GM19351 (cell line): Measurements from ENCODE around the gene DLGAP4.

Experiments used
- ATAC-seq: cut with Tn5 transposase; IDR thresholded peaks from one replicate; pipeline ENCODE4 v1.9.1; 2021; ENCODE audit warnings: mild to moderate bottlenecking, moderate library complexity; ENCODE audit not compliant: unreplicated experiment

DLGAP4 gene

GRCh38 chr20:36439040-36439730 lies 133.0 kb downstream of the DLGAP4 start:
- no peak for ATAC-seq

GRCh38 chr20:36439731-36440072 lies 133.6 kb downstream of the DLGAP4 start:
- ATAC-seq = no peak

DNA sequence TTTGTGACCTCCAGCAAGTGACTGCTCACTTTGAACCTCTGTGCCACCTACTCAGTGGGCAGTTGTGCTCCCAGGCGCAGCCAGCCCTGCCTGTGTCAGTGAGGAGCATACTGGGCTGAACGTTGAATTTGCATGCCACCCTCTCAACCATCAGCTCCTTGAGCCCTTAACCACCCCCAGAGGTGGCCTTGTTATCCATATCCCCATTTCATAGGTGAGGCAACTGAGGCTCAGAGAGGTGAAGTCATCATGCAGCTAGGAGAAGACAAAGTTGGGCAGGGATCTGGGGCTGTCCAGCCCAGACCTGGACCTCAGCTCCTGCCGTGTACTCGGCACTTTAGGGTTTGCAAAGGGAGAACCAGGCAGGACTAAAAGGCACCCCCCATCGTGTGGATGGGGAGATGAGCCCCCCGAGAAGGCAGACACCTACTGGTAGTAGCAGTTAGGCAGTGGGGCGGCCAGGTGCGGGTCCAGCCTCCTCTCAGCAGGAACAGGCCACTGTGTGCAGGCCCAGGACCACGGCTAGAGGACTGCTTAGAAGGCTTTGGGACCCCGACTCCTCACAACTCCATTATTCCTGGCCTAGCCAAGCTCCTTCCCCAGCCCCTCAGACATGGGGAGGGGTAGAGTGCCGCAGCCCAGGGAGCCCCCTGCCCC lies 134.4 kb downstream of the DLGAP4 start:
- no peak for ATAC-seq

DNA sequence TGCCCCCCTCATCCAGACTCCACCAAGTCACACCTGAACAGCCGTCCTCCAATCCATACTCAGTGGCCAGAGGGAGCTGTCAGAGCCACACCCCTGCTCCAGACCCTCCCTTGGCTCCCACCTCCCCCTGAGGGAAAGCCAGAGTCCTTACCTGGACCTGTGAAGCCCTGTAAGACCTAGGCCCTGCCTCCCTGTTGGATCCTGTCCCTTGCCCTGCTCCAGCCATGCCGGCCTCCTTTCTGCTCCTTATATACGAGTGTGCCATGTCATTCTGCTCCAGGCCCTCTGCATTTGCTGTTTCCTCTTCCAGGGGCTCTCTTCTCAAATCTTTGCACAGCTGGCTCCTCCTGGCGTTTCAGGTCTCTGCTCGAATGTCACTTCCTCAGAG lies 134.9 kb downstream of the DLGAP4 start:
- ATAC-seq = no peak

GRCh38 chr20:36441416-36441815 lies 135.3 kb downstream of the DLGAP4 start:
- ATAC-seq = no peak

DNA sequence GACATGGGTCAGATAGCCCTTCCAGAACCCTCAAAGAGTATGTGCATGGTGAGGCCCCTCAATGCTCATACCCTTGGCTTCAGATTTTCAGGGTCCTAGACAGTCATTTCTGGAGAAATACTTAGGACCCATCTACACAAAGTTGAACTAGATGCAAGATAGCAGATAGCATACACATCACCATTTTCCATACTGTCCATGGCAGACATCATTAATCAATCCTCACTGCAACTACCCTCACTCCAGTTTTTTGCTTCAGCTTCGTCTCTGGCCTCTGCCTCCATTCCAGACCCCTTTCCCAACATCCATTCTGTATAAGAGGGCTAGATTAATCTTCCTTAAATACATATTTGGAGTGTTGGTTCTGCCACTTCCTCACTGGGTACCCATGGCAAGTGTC lies 139.7 kb downstream of the DLGAP4 start:
- ATAC-seq = no peak

DNA sequence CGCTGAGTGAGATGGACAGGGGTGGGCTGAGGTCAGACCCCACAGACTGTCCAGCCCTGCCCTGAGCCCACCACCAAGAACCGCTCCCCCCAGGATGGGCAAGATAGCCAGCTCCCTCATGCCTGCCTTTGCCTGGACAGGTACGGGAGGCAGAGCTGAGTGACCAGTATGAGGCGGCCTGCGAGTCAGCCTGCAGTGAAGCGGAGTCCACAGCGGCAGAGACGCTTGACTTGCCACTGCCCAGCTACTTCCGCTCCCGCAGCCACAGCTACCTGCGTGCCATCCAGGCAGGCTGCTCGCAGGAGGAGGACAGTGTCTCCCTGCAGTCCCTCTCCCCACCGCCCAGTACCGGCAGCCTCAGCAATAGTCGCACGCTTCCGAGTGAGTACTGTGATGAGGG lies 140.4 kb downstream of the DLGAP4 start:
- ATAC-seq = no peak

- no peak for ATAC-seq
Measured at GRCh38 chr20:36447101-36447500, 141.0 kb downstream of the DLGAP4 start.

DNA sequence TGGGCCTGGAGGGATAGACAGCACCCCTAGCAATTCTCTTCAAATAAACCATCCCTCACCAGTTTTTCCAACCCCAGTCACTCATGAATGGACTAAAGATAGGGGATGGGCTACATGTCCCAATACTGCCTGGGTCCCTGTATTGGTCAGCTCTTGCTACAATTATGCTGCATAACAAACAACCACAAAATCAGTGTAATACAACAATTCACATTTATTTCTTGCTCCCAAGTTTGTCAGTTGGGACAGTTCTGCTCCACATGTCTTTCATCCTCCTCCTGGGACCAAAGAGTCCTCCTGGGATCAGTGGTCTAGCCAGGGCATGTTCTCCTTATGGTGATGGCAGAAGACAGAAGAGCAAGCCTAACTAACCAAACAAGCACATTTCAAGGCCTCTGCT lies 143.5 kb downstream of the DLGAP4 start:
- ATAC-seq = no peak

DNA sequence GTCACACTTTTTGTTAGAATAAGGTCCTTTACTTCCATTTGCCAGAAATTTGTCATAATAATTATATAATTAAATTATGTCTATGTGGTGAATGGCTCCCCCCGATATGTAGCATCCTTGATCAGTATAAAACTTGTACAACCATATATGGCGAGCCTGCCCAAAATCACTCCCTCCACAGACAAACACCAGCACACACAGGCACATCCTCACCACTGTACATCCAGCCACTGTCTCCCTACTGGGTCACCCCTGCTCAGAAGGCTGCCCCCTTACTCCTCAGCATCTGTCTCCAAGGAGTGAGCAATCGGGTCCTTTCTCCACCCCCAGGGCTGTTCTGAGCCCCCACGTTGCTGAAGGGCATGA lies 148.2 kb downstream of the DLGAP4 start:
- no peak for ATAC-seq

DNA sequence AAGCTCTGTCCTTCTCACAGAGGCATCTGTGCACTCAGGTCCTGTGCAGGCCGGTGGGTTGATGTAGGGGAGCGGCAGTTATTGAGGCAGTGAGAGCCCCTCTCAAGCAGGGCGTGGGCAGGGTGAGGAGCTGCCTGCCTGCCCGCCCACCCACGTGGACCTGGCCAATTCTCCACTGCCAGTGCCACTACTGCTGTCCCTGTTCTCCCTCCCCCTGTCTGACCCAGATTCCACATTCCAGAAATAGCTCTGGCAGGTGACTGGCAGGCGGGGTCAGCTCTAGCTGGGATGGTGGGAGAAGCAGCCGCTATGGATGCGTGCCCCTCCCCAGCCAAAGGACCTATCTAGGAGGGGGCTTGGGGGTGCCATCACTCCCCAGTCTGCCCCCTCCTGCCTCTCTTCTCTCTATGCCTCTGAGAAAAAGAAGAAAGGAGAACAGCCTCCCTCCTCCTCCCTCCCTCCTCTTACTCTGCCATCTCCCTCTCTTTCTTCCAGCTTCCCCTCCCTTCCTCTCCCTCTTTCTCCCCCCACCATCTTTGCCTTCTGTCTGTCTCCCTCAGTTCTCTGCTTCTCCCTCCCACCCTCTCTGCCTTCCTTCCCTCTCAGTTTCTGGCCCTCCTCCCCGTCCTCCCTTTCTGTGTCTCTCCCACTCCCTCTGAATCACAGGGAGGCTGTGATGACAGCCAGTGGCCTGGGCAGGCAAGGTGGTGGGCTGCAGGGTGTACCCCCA lies 148.7 kb downstream of the DLGAP4 start:
- no peak for ATAC-seq

DNA sequence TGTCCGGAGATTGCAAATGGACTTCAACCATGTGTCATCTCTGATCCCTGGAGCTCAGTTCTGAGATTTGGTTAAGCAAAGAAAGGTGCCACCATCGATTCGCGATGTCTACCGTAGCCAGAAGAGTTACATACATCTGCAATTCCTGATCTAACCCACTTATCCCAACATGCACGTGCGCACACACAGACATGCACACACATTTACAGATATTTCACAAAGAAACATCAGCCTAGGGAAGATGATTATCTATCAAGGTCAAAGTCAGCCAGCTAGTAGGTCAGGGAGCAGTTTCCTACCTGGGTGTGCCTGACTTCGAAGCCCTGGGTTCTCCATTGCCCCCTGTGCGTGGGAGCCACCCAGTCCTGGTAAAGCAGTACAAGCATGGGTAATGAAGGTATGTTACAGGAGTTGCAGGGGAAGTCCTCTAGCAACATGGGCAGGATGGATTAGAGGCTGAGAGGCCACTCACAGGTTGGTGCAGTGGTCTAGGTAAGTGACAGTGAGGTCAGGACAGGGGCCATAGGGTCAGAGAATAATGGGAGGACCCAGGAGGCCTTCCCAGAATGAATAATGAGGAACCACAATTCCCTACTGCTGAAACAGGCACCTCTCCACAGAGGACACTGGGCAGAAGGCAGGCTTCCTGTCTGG lies 150.0 kb downstream of the DLGAP4 start:
- no peak for ATAC-seq

GRCh38 chr20:36460648-36461599 lies 154.8 kb downstream of the DLGAP4 start:
- ATAC-seq = peak; percentile 67

DNA sequence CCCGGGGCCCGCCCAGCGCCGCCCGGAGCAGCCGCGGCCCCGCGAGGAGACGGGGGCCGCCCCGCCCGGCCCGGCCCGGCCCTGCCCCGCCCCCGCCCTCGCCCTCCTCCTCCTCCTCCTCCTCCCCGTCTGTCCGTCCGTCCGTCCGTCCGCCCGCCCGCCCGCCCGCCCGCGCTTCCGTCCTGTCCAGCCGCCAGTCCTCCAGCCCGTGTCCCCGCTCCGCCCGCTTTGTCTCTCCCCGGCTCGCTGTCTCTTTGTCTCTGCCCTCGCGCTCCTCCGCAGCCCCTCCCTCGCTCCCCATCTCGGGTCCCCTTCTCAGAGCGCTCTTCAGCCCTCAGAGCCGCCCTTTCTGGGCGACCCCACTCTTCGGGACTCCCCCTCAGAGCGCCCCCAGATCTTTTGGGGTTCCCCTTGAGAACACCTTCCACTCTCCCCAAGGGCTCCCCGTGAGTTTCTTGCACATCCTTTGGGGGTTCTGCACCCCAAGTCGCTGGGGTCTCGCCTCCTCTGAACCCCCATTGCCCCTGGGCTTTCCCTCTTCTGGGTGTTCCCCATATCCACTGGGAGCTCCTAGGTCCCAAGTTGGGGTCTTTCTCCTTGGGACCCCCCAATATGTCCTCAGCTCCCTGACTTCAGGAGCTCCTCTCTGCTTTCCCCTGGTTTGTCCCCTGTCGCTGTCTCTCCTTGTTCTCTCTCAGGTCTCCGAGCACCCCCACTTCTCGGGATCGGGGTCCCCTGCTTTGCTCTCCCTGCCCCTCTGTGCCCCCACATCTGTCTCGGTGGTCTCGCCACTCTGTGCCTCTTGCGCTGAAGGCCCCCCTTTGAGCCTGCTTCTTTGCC lies 155.7 kb downstream of the DLGAP4 start:
- ATAC-seq = peak; percentile 10

GRCh38 chr20:36462440-36463211 lies 156.5 kb downstream of the DLGAP4 start:
- ATAC-seq = no peak

GRCh38 chr20:36463212-36464061 lies 157.3 kb downstream of the DLGAP4 start:
- no peak for ATAC-seq

DNA sequence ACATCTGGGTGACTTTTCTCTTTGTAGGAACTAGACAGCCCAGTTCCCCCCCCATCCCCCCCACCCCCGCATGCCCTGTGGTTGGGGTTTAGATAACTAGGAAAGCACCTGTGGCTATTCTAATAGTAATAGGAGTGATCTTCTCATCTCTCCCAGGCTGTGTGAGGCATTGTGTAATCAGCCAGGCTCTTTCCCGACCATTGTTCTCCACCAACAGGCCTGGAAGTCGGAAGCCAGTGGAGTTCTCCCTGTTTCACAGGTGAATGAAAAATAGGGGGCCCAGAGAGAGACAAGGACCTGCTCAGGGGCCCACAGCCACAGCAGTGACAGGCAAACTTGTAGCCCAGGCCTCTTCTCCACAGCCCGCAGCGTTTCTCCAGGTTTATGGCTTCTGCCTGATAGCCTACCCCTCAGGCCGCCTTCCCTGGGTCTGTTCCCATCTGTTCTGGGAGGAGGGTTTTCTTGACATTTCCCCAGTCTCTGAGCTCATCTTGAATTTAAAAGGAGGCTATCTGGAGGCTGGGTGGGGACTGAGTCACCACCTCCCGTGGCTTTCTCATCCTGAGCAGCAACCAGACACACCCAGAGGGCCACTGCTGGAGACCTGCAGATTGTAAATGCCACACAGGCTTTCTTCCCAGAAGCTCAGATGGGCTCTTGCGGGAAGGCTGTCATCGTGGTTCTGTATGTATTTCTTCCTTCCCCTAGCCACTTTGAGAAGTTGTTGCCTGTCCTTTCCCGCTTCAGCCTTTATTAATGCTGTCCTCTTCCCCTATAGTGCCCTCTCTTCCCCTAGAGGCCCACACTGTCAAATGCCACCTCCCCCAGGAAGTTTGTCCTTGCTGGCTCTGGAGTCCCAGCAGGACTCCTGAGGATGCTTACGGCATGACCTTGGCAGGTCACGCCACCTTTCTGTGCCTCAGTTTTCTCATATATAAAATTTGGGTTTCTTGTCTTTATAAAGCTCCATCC lies 159.3 kb downstream of the DLGAP4 start:
- no peak for ATAC-seq
